VCaP (cell line): ENCODE results near the gene COQ5.
"Not testable (repeated sequence)": the region's sequence is repeated elsewhere in the genome, so short reads cannot be mapped to it uniquely, and the experiment has no call there.

Source experiments
- H3K27ac ChIP-seq: fragments of 450-650 bp; 2 replicates; pipeline ENCODE4 v1.5.1; 2017
- CTCF ChIP-seq: fragments of 450-650 bp; conservative IDR thresholded peaks from 2 replicates; pipeline ENCODE4 v1.5.1; 2017; ENCODE audit warnings: mild to moderate bottlenecking, moderate library complexity

Gene COQ5

GRCh38 chr12:120489018-120489417 is 39.9 kb downstream of the COQ5 start:
- H3K27ac ChIP-seq, result no peak overlapping the region

GRCh38 chr12:120488057-120488640 is 40.8 kb downstream of the COQ5 start:
- H3K27ac ChIP-seq, result no peak overlapping the region

More at GRCh38 chr12:120489018-120489417, 39.9 kb downstream of the COQ5 start:
- TF ChIP-seq CTCF, result no peak

GRCh38 chr12:120487552-120487951 is 41.4 kb downstream of the COQ5 start:
- not testable (repeated sequence) for H3K27ac ChIP-seq

More at GRCh38 chr12:120488057-120488640, 40.8 kb downstream of the COQ5 start:
- no peak for TF ChIP-seq CTCF

GRCh38 chr12:120485961-120486881 is 42.7 kb downstream of the COQ5 start:
- no peak overlapping the region for H3K27ac ChIP-seq
- TF ChIP-seq CTCF, result no peak

GRCh38 chr12:120483621-120484020 is 45.3 kb downstream of the COQ5 start:
- TF ChIP-seq CTCF, result no peak
- H3K27ac ChIP-seq, result no peak overlapping the region

- H3K27ac ChIP-seq, result no peak overlapping the region
- TF ChIP-seq CTCF, result no peak
These were observed 47.8 kb downstream of the COQ5 start for GRCh38 chr12:120481022-120481767.

- TF ChIP-seq CTCF, result no peak
- peak overlapping the region; percentile 19; the same call in 1 of the 2 replicates for H3K27ac ChIP-seq
These were observed 48.7 kb downstream of the COQ5 start for GRCh38 chr12:120480211-120480610.
